Subcutaneous abdominal adipose tissue (tissue), 5 donors: ENCODE results near the gene PTS.

Source experiments
- H3K27ac ChIP-seq: one replicate; pipeline ENCODE4 v1.7.0; 2013; ENCODE audit warnings: low read depth, mild to moderate bottlenecking, inconsistent platforms, low read length, moderate library complexity
- H3K27me3 ChIP-seq, 5 donors: one replicate each; pipeline ENCODE4 v1.7.0; 2013; ENCODE audit warnings: low read length in 5 of 5, inconsistent platforms in 1 of 5; ENCODE audit not compliant: control insufficient read depth in 5 of 5, insufficient read depth in 4 of 5
- H3K36me3 ChIP-seq, 5 donors: one replicate each; pipeline ENCODE4 v1.7.0; 2013; ENCODE audit warnings: low read length in 5 of 5; ENCODE audit not compliant: control insufficient read depth in 5 of 5, insufficient read depth in 5 of 5
- H3K4me1 ChIP-seq, 5 donors: one replicate each; pipeline ENCODE4 v1.7.0; 2013; ENCODE audit warnings: low read length in 5 of 5, mild to moderate bottlenecking in 3 of 5, moderate library complexity in 1 of 5; ENCODE audit not compliant: control insufficient read depth in 5 of 5, insufficient read depth in 5 of 5
- H3K4me3 ChIP-seq, 5 donors: one replicate each; pipeline ENCODE4 v1.7.0; 2013; ENCODE audit warnings: low read length in 5 of 5, low read depth in 1 of 5
- H3K9ac ChIP-seq, 5 donors: one replicate each; pipeline ENCODE4 v1.7.0; 2013; ENCODE audit warnings: low read length in 5 of 5, mild to moderate bottlenecking in 4 of 5, moderate library complexity in 3 of 5
- H3K9me3 ChIP-seq, 5 donors: one replicate each; pipeline ENCODE4 v1.7.0; 2013; ENCODE audit warnings: low read length in 5 of 5; ENCODE audit not compliant: control insufficient read depth in 5 of 5
- donor health status: healthy.
- donor health status: healthy.
- donor health status: healthy.
- donor health status: healthy.
- donor health status: healthy.

Gene PTS

DNA sequence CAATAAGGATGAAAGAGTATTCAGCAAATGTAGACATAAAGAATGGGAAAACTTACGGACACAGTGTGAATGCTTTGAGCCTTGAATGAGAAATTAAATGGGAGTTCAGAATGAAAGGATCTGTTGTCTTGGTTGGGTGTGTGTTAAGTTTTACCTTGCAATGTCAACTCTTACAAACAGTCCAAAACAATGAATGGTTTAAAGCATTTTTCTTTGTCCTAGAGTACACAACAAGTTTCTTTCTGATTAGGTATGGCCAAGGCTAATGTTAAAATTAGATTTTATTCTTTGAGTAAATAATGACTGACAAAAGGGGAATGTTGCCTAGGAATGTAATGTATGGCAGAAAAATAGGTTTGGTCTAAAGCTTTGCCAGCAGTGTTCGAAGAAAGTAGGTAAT is 2.5 kb downstream of the PTS start:
- Histone ChIP-seq H3K9ac (no peak overlapping the region), H3K27me3 (no peaks in the 10 kb centered on the region), H3K36me3 (peaks cover 10 to 31% (median 23%) of the 10 kb centered on the region in 5 donors), H3K4me1 (peaks cover 0 to 17% (median 9%) of the 10 kb centered on the region in 5 donors), H3K27ac (no peak overlapping the region), H3K4me3 (no peak overlapping the region), H3K9me3 (no peaks in the 10 kb centered on the region)

DNA sequence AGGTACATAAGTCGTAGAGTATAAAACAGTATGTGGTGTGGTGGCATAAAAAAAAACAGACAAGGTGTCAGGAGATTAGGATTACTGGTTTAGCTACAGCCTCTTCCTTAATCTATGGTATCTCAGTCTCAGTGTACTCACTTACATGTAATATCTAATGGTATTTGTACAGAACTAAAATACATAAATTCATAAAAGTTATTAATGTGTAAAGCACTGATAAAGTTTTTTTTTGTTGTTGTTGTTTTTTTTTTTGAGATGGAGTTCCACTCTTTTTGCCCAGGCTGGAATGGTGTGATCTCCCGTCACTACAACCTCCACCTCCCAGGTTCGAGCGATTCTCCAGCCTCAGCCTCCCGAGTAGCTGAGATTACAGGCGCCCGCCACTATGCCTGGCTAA is 2.9 kb downstream of the PTS start:
- Histone ChIP-seq H3K4me1 (peaks cover 0 to 17% (median 9%) of the 10 kb centered on the region in 5 donors), H3K27me3 (no peaks in the 10 kb centered on the region), H3K27ac (no peak overlapping the region), H3K9me3 (no peaks in the 10 kb centered on the region), H3K36me3 (peaks cover 11 to 35% (median 27%) of the 10 kb centered on the region in 5 donors), H3K4me3 (no peak overlapping the region), H3K9ac (no peak overlapping the region)

DNA sequence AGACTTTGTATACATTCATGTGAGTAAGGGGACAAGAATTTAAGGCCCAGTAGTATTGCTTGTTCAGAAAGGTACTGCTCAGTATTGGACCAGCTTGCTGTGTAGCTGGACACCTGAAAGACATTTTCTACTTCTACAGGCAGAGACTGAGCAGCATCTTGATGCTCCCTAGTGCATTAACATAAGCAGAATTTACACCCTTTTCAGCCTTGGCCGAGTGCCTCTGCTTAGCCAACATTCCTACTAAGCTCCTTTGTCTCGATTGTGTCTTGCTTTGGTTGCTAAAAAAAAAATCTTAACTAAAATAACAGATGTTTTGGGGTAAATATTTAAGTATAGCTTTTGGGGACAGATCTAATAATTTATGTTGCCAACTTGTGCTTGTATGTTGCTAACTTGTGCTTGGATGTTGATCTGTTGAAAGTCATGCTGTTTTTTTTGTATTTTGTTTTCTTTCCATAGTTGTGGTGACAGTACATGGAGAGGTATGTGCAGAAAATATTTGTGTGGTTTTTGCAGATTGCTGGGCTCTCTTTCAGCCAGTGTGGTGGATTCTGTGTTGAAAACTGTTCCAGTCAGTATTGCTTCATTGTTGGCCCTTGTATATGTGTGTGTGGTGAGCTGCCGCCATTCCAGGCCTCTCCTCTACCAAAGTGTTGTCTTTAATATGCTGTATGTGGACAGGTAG is 3.7 kb downstream of the PTS start:
- Histone ChIP-seq H3K27me3 (no peaks in the 10 kb centered on the region), H3K36me3 (peaks cover 14 to 35% (median 33%) of the 10 kb centered on the region in 5 donors), H3K27ac (no peak overlapping the region), H3K4me3 (no peak overlapping the region), H3K4me1 (peaks cover 0 to 17% (median 9%) of the 10 kb centered on the region in 5 donors), H3K9me3 (no peaks in the 10 kb centered on the region), H3K9ac (no peak overlapping the region)

DNA sequence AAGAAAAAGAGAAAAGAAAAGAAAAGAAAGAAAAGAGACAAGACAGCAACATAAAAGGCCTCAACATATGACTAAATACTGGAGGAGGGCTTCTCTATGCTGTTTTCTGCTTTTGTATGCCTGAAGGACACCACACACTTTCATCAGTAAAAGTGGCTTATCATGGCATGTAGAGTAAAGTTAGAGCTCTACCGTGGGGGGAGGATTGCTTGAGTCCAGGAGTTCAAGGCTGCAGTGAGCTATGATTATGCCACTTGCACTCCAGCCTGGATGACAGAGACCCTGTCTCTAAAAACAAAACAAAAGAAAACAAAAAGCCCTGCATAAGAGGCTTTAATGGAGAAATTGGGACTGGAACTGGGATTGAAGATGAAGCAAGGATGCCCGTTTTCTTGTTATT is 5.7 kb downstream of the PTS start:
- Histone ChIP-seq H3K4me1 (peaks cover 0 to 9% (median 8%) of the 10 kb centered on the region in 5 donors), H3K36me3 (peaks cover 28 to 54% (median 43%) of the 10 kb centered on the region in 5 donors), H3K27me3 (no peaks in the 10 kb centered on the region), H3K9ac (no peak overlapping the region), H3K4me3 (no peak overlapping the region), H3K27ac (no peak overlapping the region), H3K9me3 (no peaks in the 10 kb centered on the region)

DNA sequence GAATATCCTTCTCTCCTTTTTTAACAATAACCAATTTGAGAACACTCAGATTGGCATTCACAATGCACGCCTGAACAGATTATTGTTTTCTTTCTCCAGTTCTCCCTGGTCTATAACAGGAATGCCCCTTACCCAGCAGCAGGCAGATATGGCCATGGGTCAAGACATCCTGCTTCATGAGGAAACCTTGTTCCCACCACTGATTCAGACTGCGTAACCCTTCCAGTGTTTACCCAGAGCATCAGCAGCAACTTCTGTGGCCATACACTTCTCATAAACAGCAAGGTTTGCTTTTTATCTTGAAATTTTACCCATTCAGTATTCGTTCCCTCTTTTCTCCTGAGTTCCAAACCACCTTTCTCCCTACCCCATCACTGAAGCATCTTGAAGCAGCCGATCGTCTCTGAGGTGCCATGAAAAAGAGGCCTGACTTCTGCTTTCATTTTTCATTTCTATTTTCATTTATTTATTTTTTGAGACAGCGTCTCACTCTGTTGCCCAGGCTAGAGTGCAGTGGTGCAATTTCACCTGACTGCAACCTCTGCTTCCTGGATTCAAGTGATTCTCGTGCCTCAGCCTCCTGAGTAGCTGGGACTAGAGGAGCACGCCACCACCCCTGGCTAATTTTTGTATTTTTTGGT is 9.6 kb downstream of the PTS start:
- Histone ChIP-seq H3K9ac (no peak overlapping the region), H3K4me3 (no peak overlapping the region), H3K27ac (no peak overlapping the region), H3K4me1 (peaks cover 0 to 2% (median 0%) of the 10 kb centered on the region in 5 donors), H3K36me3 (peaks cover 34 to 59% (median 41%) of the 10 kb centered on the region in 5 donors), H3K9me3 (no peaks in the 10 kb centered on the region), H3K27me3 (no peaks in the 10 kb centered on the region)

DNA sequence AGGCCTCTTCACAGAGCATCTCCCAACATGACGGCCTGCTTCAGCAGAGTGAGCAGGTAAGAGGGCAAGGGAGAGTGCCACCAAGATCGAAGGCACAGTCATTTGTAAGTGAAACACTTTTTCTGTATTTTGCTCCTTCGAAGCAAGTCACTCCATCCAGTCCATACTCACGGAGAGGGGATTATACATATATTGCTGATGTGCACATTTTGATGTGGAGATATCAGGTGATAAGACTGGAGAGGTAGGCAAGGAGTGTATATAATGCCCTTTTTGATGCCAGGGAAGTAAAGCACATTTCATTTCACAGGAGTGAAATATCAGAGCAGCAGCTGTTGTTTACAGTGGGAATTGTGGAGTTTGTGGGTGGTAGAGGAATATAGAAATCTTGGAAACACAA is 11.2 kb downstream of the PTS start:
- Histone ChIP-seq H3K4me1 (peaks cover 0 to 13% (median 8%) of the 10 kb centered on the region in 5 donors), H3K4me3 (no peak overlapping the region), H3K9ac (no peak overlapping the region), H3K9me3 (no peaks in the 10 kb centered on the region), H3K36me3 (peaks cover 32 to 50% (median 37%) of the 10 kb centered on the region in 5 donors), H3K27me3 (no peaks in the 10 kb centered on the region), H3K27ac (no peak overlapping the region)

DNA sequence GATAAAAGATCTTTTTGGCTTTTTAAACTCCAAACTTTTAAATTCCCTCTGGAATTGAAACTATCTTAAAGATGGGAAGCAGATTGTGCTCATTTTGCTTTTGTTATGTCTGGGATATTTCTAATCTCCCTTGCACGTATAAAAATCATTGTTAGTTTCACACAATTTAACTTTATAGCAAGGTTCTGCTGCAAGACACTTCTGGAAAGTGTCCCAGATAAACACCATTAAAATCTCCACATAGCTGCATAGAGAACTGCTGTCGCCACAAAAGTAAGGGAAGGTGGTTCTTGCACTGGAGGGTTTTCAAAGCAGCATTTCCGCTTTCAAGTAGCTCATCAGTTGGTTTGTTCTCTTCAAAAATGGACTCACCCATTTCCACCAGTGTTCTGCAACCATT is 11.8 kb downstream of the PTS start:
- peaks cover 0 to 13% (median 8%) of the 10 kb centered on the region in 5 donors for H3K4me1 ChIP-seq
- H3K27ac ChIP-seq: no peak overlapping the region
- H3K4me3 ChIP-seq: no peak overlapping the region
- no peaks in the 10 kb centered on the region for H3K27me3 ChIP-seq
- H3K36me3 ChIP-seq: peaks cover 32 to 44% (median 34%) of the 10 kb centered on the region in 5 donors
- no peak overlapping the region for H3K9ac ChIP-seq
- no peaks in the 10 kb centered on the region for H3K9me3 ChIP-seq

DNA sequence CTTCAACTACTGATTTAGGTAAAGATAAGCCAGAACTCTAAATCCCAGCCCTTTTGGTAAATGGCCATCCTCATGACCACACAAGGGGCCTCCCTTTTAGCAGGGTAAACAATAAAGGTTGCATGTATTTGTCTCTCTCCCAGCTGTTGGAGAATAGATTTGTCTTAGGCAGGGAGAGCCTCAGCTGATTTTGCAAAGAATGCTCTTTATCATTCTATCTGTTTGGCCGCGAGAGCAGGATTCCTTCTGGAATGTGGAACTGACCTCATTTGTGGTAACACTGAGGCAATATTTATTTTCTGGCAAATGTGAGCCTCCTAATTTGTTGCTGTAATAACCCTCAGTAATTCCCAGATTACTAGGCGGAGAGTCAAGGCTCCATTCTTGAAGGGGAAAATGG is 15.3 kb downstream of the PTS start:
- Histone ChIP-seq H3K27ac (no peak overlapping the region), H3K4me1 (peaks cover 0 to 13% (median 8%) of the 10 kb centered on the region in 5 donors), H3K9me3 (no peaks in the 10 kb centered on the region), H3K4me3 (no peak overlapping the region), H3K9ac (peak overlapping the region in 1 of 5 donors; percentile 17), H3K27me3 (no peaks in the 10 kb centered on the region), H3K36me3 (peaks cover 12 to 25% (median 19%) of the 10 kb centered on the region in 5 donors)

DNA sequence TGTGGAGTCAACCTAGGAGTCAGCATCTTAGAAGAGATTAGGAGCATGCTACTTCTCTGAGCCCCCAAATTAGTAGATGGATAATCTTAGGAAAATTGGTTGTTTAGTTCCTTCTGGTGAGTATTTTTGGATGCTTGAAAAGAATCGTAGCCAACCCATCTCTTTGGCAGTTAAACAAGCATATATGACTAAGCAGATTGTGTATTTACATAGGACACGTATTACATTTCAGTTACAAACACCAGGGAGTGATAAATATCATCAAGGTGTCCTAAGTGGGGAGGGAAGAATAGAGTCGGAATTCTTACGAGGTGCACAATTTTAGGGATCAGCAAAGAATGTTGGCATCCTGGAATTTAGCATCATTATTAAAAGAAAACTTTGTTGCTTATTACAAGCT is 21.0 kb downstream of the PTS start:
- peaks cover 0 to 3% (median 0%) of the 10 kb centered on the region in 5 donors for H3K36me3 ChIP-seq
- no peak overlapping the region for H3K9ac ChIP-seq
- no peak overlapping the region for H3K4me3 ChIP-seq
- no peak overlapping the region for H3K27ac ChIP-seq
- no peaks in the 10 kb centered on the region for H3K27me3 ChIP-seq
- no peaks in the 10 kb centered on the region for H3K9me3 ChIP-seq
- peaks cover 0 to under 1% (median 0%) of the 10 kb centered on the region in 5 donors for H3K4me1 ChIP-seq

DNA sequence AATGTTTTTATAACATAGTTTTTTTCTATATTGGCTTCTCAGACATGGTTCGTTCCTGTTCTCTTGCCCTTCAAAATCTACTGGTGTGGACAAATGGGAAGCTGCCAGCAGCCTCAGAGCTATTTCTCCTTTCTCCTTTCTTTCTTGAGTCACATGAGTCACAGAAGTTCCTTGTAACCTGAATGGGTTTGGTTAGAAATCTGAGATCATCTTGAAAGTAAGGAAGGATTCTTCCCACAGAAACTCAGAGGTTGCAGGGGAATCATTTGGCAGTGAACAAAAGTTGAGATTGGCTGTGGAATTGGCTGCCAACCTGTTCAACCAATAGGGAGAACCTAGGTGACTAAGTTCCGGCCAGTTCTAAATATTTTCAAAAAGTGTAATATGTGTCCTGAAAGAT is 22.0 kb downstream of the PTS start:
- no peaks in the 10 kb centered on the region for H3K9me3 ChIP-seq
- H3K36me3 ChIP-seq: peaks cover 0 to 1% (median 0%) of the 10 kb centered on the region in 5 donors
- no peak overlapping the region for H3K27ac ChIP-seq
- no peaks in the 10 kb centered on the region for H3K27me3 ChIP-seq
- no peaks in the 10 kb centered on the region for H3K4me1 ChIP-seq
- H3K4me3 ChIP-seq: no peak overlapping the region
- no peak overlapping the region for H3K9ac ChIP-seq
